Measurements from ENCODE around the gene VKORC1.

DNA sequence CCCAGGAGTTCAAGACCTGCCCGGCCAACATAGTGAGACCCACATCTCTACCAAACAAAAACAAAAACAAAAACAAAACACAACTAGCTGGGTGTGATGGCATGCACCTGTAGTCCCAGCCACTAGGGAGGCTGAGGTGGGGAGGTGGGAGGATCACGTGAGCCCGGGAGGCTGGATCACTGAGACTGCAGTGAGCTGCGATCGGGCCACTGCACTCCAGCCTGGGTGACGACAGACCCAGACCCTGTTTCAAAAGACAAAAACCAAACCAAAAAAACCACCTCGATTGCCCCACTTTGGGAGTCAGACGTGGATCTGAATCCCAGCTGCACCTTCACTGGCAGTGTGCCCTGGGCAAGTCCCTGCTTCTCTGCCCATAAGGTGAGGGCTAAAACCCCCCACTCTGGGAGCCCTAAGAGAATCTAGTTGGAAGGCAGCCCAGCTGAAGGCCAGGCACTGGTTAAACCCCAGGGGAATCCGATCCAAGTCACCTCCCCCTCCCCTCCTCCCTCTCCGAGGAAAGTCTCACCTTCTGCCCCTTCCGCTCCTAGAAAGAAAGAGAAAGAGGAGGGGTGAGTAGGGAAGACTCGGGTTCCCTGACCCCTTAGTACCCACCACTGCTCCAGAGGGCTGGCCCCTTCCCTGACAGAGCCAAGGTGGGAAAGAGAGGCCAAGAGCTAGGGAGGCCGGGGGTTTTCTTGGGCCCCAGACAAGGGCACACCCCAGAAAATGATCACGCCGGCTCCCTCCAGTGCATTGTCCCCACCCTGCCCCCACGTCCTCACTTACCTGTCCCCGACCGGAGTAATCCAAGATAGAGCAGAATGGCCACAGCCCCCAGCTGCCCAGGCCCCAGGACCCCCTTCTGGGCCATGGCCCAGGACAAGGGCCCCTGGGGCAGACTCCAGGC is 40.3 kb upstream of the VKORC1 start:
- TF ChIP-seq, protein P1, sequence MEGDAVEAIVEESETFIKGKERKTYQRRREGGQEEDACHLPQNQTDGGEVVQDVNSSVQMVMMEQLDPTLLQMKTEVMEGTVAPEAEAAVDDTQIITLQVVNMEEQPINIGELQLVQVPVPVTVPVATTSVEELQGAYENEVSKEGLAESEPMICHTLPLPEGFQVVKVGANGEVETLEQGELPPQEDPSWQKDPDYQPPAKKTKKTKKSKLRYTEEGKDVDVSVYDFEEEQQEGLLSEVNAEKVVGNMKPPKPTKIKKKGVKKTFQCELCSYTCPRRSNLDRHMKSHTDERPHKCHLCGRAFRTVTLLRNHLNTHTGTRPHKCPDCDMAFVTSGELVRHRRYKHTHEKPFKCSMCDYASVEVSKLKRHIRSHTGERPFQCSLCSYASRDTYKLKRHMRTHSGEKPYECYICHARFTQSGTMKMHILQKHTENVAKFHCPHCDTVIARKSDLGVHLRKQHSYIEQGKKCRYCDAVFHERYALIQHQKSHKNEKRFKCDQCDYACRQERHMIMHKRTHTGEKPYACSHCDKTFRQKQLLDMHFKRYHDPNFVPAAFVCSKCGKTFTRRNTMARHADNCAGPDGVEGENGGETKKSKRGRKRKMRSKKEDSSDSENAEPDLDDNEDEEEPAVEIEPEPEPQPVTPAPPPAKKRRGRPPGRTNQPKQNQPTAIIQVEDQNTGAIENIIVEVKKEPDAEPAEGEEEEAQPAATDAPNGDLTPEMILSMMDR (conservative IDR thresholded peaks at IDR 0.05 in 1 of 2, IDR thresholded peaks at IDR 0.05 in 1 of 2; ENCODE audit: low read depth in 1 of 2, low read length in 2 of 2), result no peak
- no peak for TF ChIP-seq EZH2 (IDR thresholded peaks at IDR 0.05; ENCODE audit: low read length, missing control alignments)

All from fibroblast of lung (primary cell).